OCI-LY7 (cell line): Measurements from ENCODE around the gene NRN1.

Experiments
- EZH2phosphoT487 ChIP-seq: fragments of 200-600 bp; sonication (generic); IDR thresholded peaks from 2 replicates; pipeline ENCODE4 v1.6.1; 2018; ENCODE audit warnings: low read depth, borderline replicate concordance, mild to moderate bottlenecking, mixed run types, antibody characterized with exemption, low read length, moderate library complexity, mixed read lengths
- TF ChIP-seq, protein P1 (sequence below): fragments of 200-600 bp; sonication (generic); conservative IDR thresholded peaks from 2 replicates; pipeline ENCODE4 v1.5.1; 2014; ENCODE audit warnings: mild to moderate bottlenecking, antibody characterized with exemption, low read length, moderate library complexity, mixed read lengths

DNA sequence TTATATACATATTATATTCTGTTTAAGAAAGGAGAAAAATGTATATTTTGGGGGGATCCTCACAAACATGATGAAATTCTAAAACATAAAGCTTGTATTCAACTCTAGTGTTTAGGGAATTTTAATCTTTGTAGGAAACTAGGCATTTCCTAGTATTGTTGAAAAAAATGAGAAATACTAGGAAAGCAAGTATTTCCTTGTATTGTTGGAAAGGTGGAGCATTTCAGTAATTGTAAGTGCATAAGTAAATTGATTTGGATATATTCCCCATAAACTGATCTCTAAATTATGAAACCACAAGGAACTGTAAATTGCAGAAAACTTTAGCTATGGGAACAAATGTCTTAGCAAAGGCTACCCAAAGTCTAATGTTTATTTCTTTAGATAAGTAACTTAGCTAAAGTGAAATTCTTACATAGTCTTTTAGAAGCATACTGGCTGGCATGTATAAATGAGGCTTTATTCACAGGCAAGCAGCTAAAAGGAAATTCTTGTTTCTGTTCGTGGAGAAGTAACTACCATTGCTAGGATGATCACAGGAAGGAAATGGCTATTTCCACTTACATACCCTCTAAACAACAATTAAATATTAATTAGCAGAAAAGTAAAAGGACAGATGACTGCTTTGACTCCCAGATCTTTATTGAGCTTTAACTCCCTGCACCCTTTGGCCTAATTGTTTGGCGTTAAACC, 19.9 kb upstream of the NRN1 start:
- TF ChIP-seq, protein P1, sequence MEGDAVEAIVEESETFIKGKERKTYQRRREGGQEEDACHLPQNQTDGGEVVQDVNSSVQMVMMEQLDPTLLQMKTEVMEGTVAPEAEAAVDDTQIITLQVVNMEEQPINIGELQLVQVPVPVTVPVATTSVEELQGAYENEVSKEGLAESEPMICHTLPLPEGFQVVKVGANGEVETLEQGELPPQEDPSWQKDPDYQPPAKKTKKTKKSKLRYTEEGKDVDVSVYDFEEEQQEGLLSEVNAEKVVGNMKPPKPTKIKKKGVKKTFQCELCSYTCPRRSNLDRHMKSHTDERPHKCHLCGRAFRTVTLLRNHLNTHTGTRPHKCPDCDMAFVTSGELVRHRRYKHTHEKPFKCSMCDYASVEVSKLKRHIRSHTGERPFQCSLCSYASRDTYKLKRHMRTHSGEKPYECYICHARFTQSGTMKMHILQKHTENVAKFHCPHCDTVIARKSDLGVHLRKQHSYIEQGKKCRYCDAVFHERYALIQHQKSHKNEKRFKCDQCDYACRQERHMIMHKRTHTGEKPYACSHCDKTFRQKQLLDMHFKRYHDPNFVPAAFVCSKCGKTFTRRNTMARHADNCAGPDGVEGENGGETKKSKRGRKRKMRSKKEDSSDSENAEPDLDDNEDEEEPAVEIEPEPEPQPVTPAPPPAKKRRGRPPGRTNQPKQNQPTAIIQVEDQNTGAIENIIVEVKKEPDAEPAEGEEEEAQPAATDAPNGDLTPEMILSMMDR, result no peak
- TF ChIP-seq EZH2phosphoT487, result no peak
